Measurements from ENCODE around the gene ARRB1.

Gene ARRB1

DNA sequence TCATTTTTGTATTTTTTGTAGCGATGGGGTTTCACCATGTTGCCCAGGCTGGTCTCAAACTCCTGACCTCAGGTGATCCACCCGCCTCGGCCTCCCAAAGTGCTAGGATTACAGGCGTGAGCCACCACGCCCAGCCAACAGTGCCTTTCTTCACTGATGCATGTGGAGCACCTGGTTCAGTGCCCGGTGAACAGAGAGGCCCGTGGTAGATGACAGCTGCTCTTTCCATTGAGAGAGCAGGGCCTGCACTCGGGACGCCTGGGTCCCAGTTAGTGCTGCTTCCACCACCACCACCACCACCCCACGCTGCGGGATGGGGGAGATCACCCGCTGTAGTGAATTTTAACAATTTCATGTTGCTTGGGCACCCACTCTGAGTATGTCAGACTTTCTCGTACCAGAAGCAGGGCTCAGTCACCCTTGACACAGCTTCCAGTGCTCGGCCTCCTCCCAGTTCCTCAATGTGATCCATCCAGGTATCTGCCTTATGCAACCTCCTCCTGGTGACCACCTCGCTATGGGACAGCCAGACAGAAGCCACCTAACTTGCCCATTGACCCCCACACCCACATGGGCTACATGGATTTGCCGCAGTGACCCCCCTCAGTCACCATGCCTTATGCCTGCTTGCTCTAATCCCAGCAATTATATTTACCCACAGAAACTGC lies 36.6 kb downstream of the ARRB1 start:
- in situ Hi-C loops (cut with MboI; ENCODE audit: low pct_unique_long_range_greater_than_20kb, low sequenced_read_pairs, unreplicated experiment): no loop called here
- no peak for DNase-seq (ENCODE audit: low spot score)

DNA sequence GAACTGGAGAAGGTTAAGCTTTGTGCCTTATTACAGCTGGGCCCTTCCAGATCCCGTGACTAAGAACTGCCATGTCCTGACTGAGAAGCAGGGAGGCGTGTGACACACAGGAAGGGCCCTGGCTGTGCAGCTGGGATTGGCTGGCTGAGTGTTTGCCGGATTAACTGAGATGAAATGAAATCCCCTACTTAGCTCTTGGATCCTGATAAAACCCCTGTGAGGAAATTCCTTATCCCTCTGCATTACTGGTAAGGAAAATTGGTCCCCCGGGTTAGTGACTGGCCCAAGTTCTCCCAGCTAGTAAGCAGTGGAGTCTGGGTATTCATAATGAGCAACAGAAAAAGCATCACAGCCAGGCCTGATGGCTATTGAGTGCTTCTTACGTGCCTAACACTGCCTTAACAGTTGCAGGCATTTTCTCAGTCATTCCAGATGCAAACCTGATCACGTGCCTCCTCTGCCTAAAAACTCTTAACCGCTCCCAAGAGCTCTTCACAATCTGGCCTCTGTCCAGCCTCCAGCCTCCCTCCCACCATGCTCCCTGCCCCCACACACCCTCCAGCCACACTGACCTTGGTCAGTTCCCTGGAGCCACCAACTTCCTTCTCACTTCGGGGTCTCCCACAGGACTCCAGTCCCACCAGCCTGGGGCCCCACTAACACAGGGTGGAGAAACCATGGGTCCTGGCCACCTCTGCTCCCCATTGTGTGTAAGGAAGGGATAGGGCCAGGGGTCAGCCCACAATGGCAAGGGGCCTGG lies 37.8 kb downstream of the ARRB1 start:
- in situ Hi-C loops (cut with MboI; ENCODE audit: low pct_unique_long_range_greater_than_20kb, low sequenced_read_pairs, unreplicated experiment): no loop called here
- TF ChIP-seq, protein P1, sequence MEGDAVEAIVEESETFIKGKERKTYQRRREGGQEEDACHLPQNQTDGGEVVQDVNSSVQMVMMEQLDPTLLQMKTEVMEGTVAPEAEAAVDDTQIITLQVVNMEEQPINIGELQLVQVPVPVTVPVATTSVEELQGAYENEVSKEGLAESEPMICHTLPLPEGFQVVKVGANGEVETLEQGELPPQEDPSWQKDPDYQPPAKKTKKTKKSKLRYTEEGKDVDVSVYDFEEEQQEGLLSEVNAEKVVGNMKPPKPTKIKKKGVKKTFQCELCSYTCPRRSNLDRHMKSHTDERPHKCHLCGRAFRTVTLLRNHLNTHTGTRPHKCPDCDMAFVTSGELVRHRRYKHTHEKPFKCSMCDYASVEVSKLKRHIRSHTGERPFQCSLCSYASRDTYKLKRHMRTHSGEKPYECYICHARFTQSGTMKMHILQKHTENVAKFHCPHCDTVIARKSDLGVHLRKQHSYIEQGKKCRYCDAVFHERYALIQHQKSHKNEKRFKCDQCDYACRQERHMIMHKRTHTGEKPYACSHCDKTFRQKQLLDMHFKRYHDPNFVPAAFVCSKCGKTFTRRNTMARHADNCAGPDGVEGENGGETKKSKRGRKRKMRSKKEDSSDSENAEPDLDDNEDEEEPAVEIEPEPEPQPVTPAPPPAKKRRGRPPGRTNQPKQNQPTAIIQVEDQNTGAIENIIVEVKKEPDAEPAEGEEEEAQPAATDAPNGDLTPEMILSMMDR (IDR thresholded peaks at IDR 0.05; ENCODE audit: extremely low read depth, insufficient read depth, missing control alignments): no peak
- no peak for DNase-seq (ENCODE audit: low spot score)

More for the DNA sequence above, 36.6 kb downstream of the ARRB1 start:
- TF ChIP-seq, protein P1 (IDR thresholded peaks at IDR 0.05; ENCODE audit: extremely low read depth, insufficient read depth, missing control alignments): no peak

DNA sequence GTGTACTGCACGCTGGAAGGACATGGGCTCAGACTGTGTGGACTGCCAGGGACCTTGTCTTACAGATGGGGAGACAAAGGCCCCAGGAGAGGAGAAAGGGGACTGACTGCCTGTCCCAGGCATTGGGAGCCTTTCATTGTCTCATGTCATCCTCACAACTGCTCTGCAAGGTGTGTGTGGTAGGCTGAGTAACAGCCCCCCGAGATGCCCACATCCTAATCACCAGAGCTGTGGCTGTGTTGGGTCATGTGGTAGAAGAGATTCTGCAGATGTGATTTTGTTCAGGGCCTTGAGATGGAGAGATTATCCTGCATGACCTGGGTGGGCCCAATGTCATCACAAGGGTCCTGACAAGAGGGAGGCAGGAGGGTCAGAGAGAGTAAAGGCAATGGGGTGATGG lies 39.1 kb downstream of the ARRB1 start:
- DNase-seq (ENCODE audit: low spot score): no peak
- TF ChIP-seq, protein P1 (IDR thresholded peaks at IDR 0.05; ENCODE audit: extremely low read depth, insufficient read depth, missing control alignments): no peak
- in situ Hi-C loops (cut with MboI; ENCODE audit: low pct_unique_long_range_greater_than_20kb, low sequenced_read_pairs, unreplicated experiment): no loop called here

DNA sequence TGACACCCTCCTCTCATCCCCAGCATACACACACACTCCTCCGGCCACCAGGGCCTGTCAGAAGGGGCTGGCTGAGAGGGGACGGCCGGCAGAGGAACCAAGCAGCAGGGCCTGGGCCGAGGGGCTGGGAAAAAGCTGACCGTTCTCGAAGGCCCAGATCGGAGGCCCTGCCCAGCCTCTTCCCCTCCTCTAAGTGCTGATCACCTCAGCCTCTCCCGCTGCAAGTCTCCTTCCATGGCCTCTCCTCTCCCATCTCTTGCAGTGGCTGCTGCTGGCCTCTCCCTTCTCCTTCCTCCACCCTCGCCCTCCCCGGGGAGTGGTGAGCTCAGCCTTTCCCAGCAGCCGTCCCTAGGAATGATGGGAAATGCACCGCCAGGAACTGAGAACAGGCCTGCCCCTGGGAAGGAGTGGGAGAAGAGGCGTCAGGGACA lies 39.6 kb downstream of the ARRB1 start:
- in situ Hi-C loops (cut with MboI; ENCODE audit: low pct_unique_long_range_greater_than_20kb, low sequenced_read_pairs, unreplicated experiment): no loop called here
- DNase-seq (ENCODE audit: low spot score): no peak
- TF ChIP-seq, protein P1 (IDR thresholded peaks at IDR 0.05; ENCODE audit: extremely low read depth, insufficient read depth, missing control alignments): no peak

DNA sequence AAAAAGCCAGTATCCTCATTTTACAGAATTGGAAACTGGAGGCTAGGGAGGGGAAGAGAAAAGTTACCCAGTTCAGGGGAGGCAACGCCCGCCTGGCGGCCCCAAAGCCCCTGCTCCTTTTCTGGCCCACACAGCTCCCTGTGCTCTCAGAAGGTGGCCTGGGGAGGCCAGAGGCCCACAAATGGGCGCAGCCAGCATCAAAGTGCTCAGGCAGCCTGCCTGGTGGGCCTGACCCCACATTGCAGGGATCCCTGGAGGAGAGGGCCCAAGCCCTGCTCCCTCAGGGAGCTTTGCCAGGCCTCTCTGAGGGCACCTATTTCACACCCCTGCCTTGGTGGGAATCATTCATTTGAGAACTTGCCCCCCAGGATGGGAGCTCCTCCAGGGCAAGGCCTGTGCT lies 42.5 kb downstream of the ARRB1 start:
- no peak for DNase-seq (ENCODE audit: low spot score)
- TF ChIP-seq, protein P1 (IDR thresholded peaks at IDR 0.05; ENCODE audit: extremely low read depth, insufficient read depth, missing control alignments): no peak
- in situ Hi-C loops (cut with MboI; ENCODE audit: low pct_unique_long_range_greater_than_20kb, low sequenced_read_pairs, unreplicated experiment): no loop called here

DNA sequence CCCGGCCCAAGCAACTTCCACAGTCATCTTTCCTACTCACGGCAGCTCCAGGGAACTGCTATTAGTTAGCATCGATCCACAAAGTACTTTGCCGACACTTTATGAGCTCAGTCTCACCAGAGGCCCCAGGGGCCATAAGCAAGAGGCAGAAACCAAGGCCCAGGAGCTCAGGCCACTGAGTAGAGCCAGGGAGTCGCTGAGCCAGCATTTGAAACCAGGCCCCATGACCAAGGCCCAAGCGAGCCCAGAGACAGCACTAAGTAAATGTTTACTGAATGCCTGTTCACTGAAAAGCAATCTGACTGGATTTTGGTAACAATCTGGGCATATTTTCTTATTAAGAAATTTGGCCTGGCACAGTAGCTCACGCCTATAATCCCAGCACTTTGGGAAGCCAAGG lies 43.3 kb downstream of the ARRB1 start:
- TF ChIP-seq, protein P1 (IDR thresholded peaks at IDR 0.05; ENCODE audit: extremely low read depth, insufficient read depth, missing control alignments): no peak
- no peak for DNase-seq (ENCODE audit: low spot score)

More for the DNA sequence above, 43.3 kb downstream of the ARRB1 start:
- in situ Hi-C loops (cut with MboI; ENCODE audit: low pct_unique_long_range_greater_than_20kb, low sequenced_read_pairs, unreplicated experiment): no loop called here

All from GM13977 (cell line).